Right lobe of liver (tissue), 6 donors: Measurements from ENCODE around the gene KIAA1958. TPM values are rescaled to one million over a fixed set of nuclear protein-coding genes. Genes with fewer than 3 reads are reported as not detected.

ENCODE experiments used
- ATAC-seq, 4 donors: fragments of 200-7000 bp; cut with Tn5 transposase; one replicate each; pipeline ENCODE4 v1.9.1; 2020; ENCODE audit warnings: mild to moderate bottlenecking in 4 of 4, moderate library complexity in 4 of 4
- DNase-seq, 3 donors: peaks; one replicate each; pipeline ENCODE4 v3.0.0-alpha.2; 2020
- H3K27ac ChIP-seq, 3 donors: fragments of 200-600 bp; one replicate each; pipeline ENCODE4 v1.8.0; 2022
- H3K27me3 ChIP-seq, 2 donors: fragments of 200-600 bp; one replicate each; pipeline ENCODE4 v1.8.0; 2022
- H3K36me3 ChIP-seq, 4 donors: fragments of 200-600 bp; sonication (generic) in 1 of 4; one replicate each; pipeline versions ENCODE4 v1.5.1 to v1.8.0; 2017 to 2022; ENCODE audit warnings: control low read depth in 1 of 4
- H3K4me1 ChIP-seq, 4 donors: fragments of 200-600 bp; sonication (generic) in 1 of 4; one replicate each; pipeline versions ENCODE4 v1.5.1 to v1.8.0; 2017 to 2022; ENCODE audit warnings: control low read depth in 1 of 4
- H3K4me3 ChIP-seq, 3 donors: fragments of 200-600 bp; one replicate each; pipeline ENCODE4 v1.8.0; 2022
- H3K9me3 ChIP-seq, 4 donors: fragments of 200-600 bp; sonication (generic) in 1 of 4; one replicate each; pipeline versions ENCODE4 v1.5.1 to v1.8.0; 2017 to 2022; ENCODE audit warnings: control low read depth in 1 of 4
- POLR2A ChIP-seq: fragments of 450-650 bp; IDR thresholded peaks from one replicate; pipeline ENCODE4 v1.6.1; 2017; ENCODE audit warnings: antibody characterized with exemption, mild to moderate bottlenecking
- WGBS: methylation state at CpG from one replicate; pipeline ENCODE4 v1.1.6; 2018; ENCODE audit warnings: low coverage, low lambda C conversion rate; ENCODE audit not compliant: insufficient coverage; ENCODE audit errors: missing lambda C conversion rate; 5-methylcytosine and 5-hydroxymethylcytosine counted together
- intact Hi-C, 2 donors: fragments of 100-400 bp; cut with DNase I; formaldehyde crosslinking; loops; one replicate each; pipeline versions ENCODE4 v1.11.2 to v1.14.1; 2022
- total RNA-seq, 6 experiments: library from RNA; depleted of rRNA in 2 of 6; stranded (reverse); fragments of >200 nt in 2 of 6; fragmentation: NEBNext Ultra II Directional in 3 of 6; extraction: Animal tissue kit (Norgen Biotek cat#: 25700) in 3 of 6; gene quantifications; one replicate each; pipeline versions ENCODE4 v1.1.0 to v1.2.4, GENCODE V29; 2016 to 2023
- TF ChIP-seq, protein P1 (sequence below), 4 donors: fragments of 200-600 bp in 3 of 4; fragments of 450-650 bp in 1 of 4; IDR thresholded peaks; one replicate each; pipeline versions ENCODE4 v1.5.1 to v1.8.0; 2016 to 2022; ENCODE audit warnings: antibody characterized with exemption in 4 of 4, mild to moderate bottlenecking in 2 of 4
- donor health status: DM: no; HTN: yes; CAD: no.
- donor health status: DM: no; HTN: no; CAD: no.
- donor health status: DM: no; HTN: no; CAD: no.
- donor health status: DM: no; HTN: yes; CAD: no.
- donor health status: DM: no; HTN: yes; CAD: no.

KIAA1958 gene
- total RNA-seq, 6 experiments from 2014 or later: 5.7 to 8.1 (median 7.0) TPM

- WGBS: 94% methylated on average over 6 of the region's 9 CpGs
- H3K27ac ChIP-seq: peak overlapping the region in 1 of 3 donors; percentile 1
Observed at GRCh38 chr9:112571624-112572355, 85.2 kb downstream of the KIAA1958 start.

DNA sequence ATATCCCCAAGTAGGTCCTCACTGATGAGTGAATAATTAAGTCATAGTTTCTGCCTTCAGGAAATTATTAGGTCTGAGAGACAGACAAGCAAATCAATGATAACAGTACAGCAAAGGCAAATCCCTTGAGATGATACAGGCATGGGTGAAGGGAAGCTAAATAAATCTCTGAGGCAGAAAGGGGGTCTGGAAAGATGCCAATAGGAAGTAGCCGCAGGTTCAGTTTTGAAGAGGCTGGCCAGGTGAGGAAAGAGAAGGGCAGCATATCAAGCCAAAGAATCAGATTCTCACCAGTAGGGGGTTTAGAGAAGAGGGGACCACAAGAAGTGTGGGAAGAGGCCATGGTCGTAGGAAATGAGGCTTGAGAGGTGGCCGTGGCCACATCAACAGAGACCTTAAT lies 85.8 kb downstream of the KIAA1958 start:
- 45% methylated on average over 2 of the region's 3 CpGs for WGBS
- H3K27ac ChIP-seq: no peak overlapping the region
- H3K27me3 ChIP-seq: no peaks in the 10 kb centered on the region
- no peak overlapping the region for H3K4me3 ChIP-seq
- DNase-seq: no peak
- peaks cover 0 to 16% (median 6%) of the 10 kb centered on the region in 4 donors for H3K4me1 ChIP-seq
- no peak for ATAC-seq
- no peaks in the 10 kb centered on the region for H3K9me3 ChIP-seq
- H3K36me3 ChIP-seq: no peaks in the 10 kb centered on the region
- intact Hi-C loops: no loop called here
- TF ChIP-seq, protein P1, sequence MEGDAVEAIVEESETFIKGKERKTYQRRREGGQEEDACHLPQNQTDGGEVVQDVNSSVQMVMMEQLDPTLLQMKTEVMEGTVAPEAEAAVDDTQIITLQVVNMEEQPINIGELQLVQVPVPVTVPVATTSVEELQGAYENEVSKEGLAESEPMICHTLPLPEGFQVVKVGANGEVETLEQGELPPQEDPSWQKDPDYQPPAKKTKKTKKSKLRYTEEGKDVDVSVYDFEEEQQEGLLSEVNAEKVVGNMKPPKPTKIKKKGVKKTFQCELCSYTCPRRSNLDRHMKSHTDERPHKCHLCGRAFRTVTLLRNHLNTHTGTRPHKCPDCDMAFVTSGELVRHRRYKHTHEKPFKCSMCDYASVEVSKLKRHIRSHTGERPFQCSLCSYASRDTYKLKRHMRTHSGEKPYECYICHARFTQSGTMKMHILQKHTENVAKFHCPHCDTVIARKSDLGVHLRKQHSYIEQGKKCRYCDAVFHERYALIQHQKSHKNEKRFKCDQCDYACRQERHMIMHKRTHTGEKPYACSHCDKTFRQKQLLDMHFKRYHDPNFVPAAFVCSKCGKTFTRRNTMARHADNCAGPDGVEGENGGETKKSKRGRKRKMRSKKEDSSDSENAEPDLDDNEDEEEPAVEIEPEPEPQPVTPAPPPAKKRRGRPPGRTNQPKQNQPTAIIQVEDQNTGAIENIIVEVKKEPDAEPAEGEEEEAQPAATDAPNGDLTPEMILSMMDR (IDR thresholded peaks at IDR 0.05): no peak
- no peak for TF ChIP-seq POLR2A

More at GRCh38 chr9:112571624-112572355, 85.2 kb downstream of the KIAA1958 start:
- TF ChIP-seq, protein P1 (IDR thresholded peaks at IDR 0.05): no peak
- no peak for TF ChIP-seq POLR2A
- Histone ChIP-seq H3K9me3 (no peaks in the 10 kb centered on the region), H3K27me3 (no peaks in the 10 kb centered on the region), H3K36me3 (no peaks in the 10 kb centered on the region), H3K4me3 (no peak overlapping the region), H3K4me1 (peaks cover 0 to 16% (median 6%) of the 10 kb centered on the region in 4 donors)
- DNase-seq (no peak), ATAC-seq (no peak)
- intact Hi-C loops: no loop called here

- Histone ChIP-seq H3K27me3 (no peaks in the 10 kb centered on the region), H3K4me3 (no peak overlapping the region), H3K4me1 (peaks cover 0 to 16% (median 6%) of the 10 kb centered on the region in 4 donors), H3K36me3 (no peaks in the 10 kb centered on the region), H3K9me3 (no peaks in the 10 kb centered on the region), H3K27ac (no peak overlapping the region)
- no CpG with 5 or more reads among the region's 1 CpG for WGBS
- ATAC-seq (no peak), DNase-seq (no peak)
- TF ChIP-seq, protein P1 (IDR thresholded peaks at IDR 0.05): no peak
- TF ChIP-seq POLR2A: no peak
- intact Hi-C loops: no loop called here
Observed at GRCh38 chr9:112574008-112574407, 87.4 kb downstream of the KIAA1958 start.

DNA sequence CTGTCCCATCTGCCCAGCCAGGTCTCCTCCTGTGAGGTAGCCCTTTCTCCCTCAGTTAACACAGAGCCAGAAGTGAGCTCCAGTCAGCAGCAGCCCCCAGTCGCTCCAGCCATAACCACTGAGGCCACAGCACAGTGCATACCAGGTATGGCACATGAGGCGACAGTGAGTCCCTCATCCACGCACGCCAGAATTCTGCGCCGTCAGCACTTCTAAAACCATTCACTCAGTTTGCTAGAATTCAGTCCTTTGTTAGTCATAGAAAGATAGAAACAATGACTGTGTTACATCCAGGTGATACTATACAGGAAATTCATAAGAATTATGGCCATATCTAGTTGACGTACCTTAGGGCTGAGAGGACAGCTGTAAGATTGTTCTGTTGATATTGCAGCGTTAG lies 88.5 kb downstream of the KIAA1958 start:
- peaks cover 0 to 13% (median 6%) of the 10 kb centered on the region in 4 donors for H3K4me1 ChIP-seq
- WGBS: 99% methylated on average over 7 of the region's 8 CpGs
- ATAC-seq: no peak

More for the DNA sequence above, 88.5 kb downstream of the KIAA1958 start:
- intact Hi-C loops: no loop called here
- Histone ChIP-seq H3K9me3 (no peaks in the 10 kb centered on the region), H3K27ac (no peak overlapping the region), H3K4me3 (no peak overlapping the region), H3K36me3 (no peaks in the 10 kb centered on the region), H3K27me3 (no peaks in the 10 kb centered on the region)
- TF ChIP-seq POLR2A: no peak
- TF ChIP-seq, protein P1 (IDR thresholded peaks at IDR 0.05): no peak
- DNase-seq: no peak
